A673 (cell line): ENCODE data around the gene HBE1. TPM values are rescaled to one million over a fixed set of nuclear protein-coding genes. Genes with fewer than 3 reads are reported as not detected.

Experiments used
- BruUV-seq: library from RNA; stranded (reverse); fragments of 400-500 nt; replicated peaks from 2 replicates; lab custom pipeline; 2021; lab: Mats Ljungman, UMichigan
- CTCF ChIA-PET: fragments of 300-600 bp; sonication (Branson Sonifier 250); formaldehyde crosslinking; loops from one replicate; lab custom pipeline; 2022; ENCODE audit warnings: antibody characterized with exemption; lab: Charles Lee
- POLR2A ChIA-PET: fragments of 300-600 bp; sonication (Branson Sonifier 250); formaldehyde crosslinking; loops from one replicate; lab custom pipeline; 2022; ENCODE audit warnings: antibody characterized with exemption; ENCODE audit not compliant: low non-redundant PET; lab: Charles Lee
- DNase-seq: peaks from one replicate; pipeline ENCODE4 v3.0.0-alpha.2; 2015; ENCODE audit warnings: low spot score
- H3K27ac ChIP-seq: fragments of 200-600 bp; sonication (generic); 2 replicates; pipeline ENCODE4 v1.5.1; 2016; ENCODE audit warnings: mixed run types, low read depth, mild to moderate bottlenecking, mixed read lengths, antibody characterized with exemption, low read length; ENCODE audit not compliant: poor library complexity, severe bottlenecking
- H3K27me3 ChIP-seq: fragments of 200-600 bp; sonication (generic); replicated peaks from 2 replicates; pipeline ENCODE4 v1.6.1; 2017; ENCODE audit warnings: mixed run types, low read depth, mild to moderate bottlenecking, mixed read lengths, antibody characterized with exemption, low read length; ENCODE audit not compliant: insufficient read depth, poor library complexity
- H3K36me3 ChIP-seq: fragments of 200-600 bp; sonication (generic); 2 replicates; pipeline ENCODE4 v1.6.1; 2016; ENCODE audit warnings: mixed run types, mild to moderate bottlenecking, mixed read lengths, antibody characterized with exemption, low read length; ENCODE audit not compliant: insufficient read depth, poor library complexity, severe bottlenecking
- H3K4me1 ChIP-seq: fragments of 200-600 bp; sonication (generic); 2 replicates; pipeline ENCODE4 v1.6.1; 2017; ENCODE audit warnings: mixed run types, mild to moderate bottlenecking, mixed read lengths, antibody characterized with exemption, low read length; ENCODE audit not compliant: insufficient read depth, poor library complexity, severe bottlenecking
- H3K4me3 ChIP-seq: fragments of 200-600 bp; sonication (generic); 2 replicates; pipeline ENCODE4 v1.5.1; 2016; ENCODE audit warnings: low read depth, mixed run types, mild to moderate bottlenecking, mixed read lengths, low read length; ENCODE audit not compliant: poor library complexity, severe bottlenecking
- H3K9me3 ChIP-seq: fragments of 200-600 bp; sonication (generic); 2 replicates; pipeline ENCODE4 v1.6.1; 2016; ENCODE audit warnings: mixed run types, low read depth, mild to moderate bottlenecking, mixed read lengths, antibody characterized with exemption, low read length; ENCODE audit not compliant: poor library complexity, severe bottlenecking
- EZH2 ChIP-seq: fragments of 200-600 bp; sonication (generic); IDR thresholded peaks from 2 replicates; pipeline ENCODE4 v1.6.1; 2017; ENCODE audit warnings: borderline replicate concordance, low read depth, mild to moderate bottlenecking, mixed read lengths, antibody characterized with exemption, low read length; ENCODE audit not compliant: poor library complexity, severe bottlenecking
- intact Hi-C: fragments of 100-400 bp; cut with micrococcal nuclease; formaldehyde crosslinking; loops from one replicate; pipeline ENCODE4 v1.10.0; 2022; ENCODE audit not compliant: unreplicated experiment
- total RNA-seq: library from RNA; stranded (reverse); gene quantifications from 2 replicates; pipeline ENCODE4 v1.2.3, GENCODE V29; 2021
- TF ChIP-seq, protein P1 (sequence below): fragments of 300-800, 200-600 bp; sonication (generic); conservative IDR thresholded peaks from 2 replicates; pipeline ENCODE4 v1.5.1; 2017; ENCODE audit warnings: low read depth, mild to moderate bottlenecking, antibody characterized with exemption, low read length, moderate library complexity, mixed read lengths

HBE1 gene
- total RNA-seq, 1 experiment from 2014 or later, result not detected

DNA sequence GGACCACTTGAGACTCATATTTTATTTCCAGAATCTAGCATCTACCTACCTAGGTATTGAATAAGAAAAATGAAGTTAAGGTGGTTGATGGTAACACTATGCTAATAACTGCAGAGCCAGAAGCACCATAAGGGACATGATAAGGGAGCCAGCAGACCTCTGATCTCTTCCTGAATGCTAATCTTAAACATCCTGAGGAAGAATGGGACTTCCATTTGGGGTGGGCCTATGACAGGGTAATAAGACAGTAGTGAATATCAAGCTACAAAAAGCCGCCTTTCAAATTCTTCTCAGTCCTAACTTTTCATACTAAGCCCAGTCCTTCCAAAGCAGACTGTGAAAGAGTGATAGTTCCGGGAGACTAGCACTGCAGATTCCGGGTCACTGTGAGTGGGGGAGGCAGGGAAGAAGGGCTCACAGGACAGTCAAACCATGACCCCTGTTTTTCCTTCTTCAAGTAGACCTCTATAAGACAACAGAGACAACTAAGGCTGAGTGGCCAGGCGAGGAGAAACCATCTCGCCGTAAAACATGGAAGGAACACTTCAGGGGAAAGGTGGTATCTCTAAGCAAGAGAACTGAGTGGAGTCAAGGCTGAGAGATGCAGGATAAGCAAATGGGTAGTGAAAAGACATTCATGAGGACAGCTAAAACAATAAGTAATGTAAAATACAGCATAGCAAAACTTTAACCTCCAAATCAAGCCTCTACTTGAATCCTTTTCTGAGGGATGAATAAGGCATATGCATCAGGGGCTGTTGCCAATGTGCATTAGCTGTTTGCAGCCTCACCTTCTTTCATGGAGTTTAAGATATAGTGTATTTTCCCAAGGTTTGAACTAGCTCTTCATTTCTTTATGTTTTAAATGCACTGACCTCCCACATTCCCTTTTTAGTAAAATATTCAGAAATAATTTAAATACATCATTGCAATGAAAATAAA lies 44.9 kb downstream of the HBE1 start:
- H3K27ac ChIP-seq, result no peak overlapping the region
- ChIA-PET CTCF (no interaction called here), POLR2A (no interaction called here)
- intact Hi-C loops, result no loop called here
- TF ChIP-seq EZH2, result no peak
- no peak overlapping the region for H3K4me3 ChIP-seq
- no peaks in the 10 kb centered on the region for H3K4me1 ChIP-seq
- H3K27me3 ChIP-seq, result no peaks in the 10 kb centered on the region
- no TSS peak for BruUV-seq
- DNase-seq, result no peak
- no peaks in the 10 kb centered on the region for H3K9me3 ChIP-seq
- no peaks in the 10 kb centered on the region for H3K36me3 ChIP-seq

GRCh38 chr11:5223686-5224085 lies 46.1 kb downstream of the HBE1 start:
- Histone ChIP-seq H3K4me3 (no peak overlapping the region), H3K27ac (no peak overlapping the region), H3K9me3 (no peaks in the 10 kb centered on the region), H3K27me3 (no peaks in the 10 kb centered on the region), H3K36me3 (no peaks in the 10 kb centered on the region), H3K4me1 (no peaks in the 10 kb centered on the region)
- intact Hi-C loops, result no loop called here
- DNase-seq, result no peak
- TF ChIP-seq EZH2, result no peak
- TF ChIP-seq, protein P1, sequence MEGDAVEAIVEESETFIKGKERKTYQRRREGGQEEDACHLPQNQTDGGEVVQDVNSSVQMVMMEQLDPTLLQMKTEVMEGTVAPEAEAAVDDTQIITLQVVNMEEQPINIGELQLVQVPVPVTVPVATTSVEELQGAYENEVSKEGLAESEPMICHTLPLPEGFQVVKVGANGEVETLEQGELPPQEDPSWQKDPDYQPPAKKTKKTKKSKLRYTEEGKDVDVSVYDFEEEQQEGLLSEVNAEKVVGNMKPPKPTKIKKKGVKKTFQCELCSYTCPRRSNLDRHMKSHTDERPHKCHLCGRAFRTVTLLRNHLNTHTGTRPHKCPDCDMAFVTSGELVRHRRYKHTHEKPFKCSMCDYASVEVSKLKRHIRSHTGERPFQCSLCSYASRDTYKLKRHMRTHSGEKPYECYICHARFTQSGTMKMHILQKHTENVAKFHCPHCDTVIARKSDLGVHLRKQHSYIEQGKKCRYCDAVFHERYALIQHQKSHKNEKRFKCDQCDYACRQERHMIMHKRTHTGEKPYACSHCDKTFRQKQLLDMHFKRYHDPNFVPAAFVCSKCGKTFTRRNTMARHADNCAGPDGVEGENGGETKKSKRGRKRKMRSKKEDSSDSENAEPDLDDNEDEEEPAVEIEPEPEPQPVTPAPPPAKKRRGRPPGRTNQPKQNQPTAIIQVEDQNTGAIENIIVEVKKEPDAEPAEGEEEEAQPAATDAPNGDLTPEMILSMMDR, result no peak
- POLR2A ChIA-PET, result no interaction called here
- CTCF ChIA-PET, result no interaction called here
- BruUV-seq, result no TSS peak

DNA sequence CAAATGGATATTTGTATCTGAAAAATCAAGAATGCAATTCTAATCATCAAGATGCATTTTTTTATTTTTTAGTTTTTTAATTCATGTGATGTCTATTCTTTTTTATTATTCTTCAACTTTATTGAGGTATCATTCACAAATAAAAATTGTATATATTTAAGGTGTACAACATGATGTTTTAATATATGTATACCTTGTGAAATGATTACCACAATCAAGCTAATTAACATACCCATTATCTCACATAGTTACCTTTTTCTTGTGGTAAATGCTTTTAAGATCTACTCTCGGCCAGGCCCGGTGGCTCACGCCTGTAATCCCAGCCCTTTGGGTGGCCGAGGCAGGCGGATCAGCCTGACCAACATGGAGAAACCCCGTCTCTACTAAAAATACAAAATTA lies 46.6 kb downstream of the HBE1 start:
- CTCF ChIA-PET, result no interaction called here
- Histone ChIP-seq H3K36me3 (no peaks in the 10 kb centered on the region), H3K4me3 (no peak overlapping the region), H3K4me1 (no peaks in the 10 kb centered on the region), H3K9me3 (no peaks in the 10 kb centered on the region), H3K27ac (no peak overlapping the region), H3K27me3 (no peaks in the 10 kb centered on the region)
- intact Hi-C loops, result no loop called here
- BruUV-seq, result no TSS peak
- DNase-seq, result no peak
- TF ChIP-seq, protein P1, result no peak
- no peak for TF ChIP-seq EZH2
- POLR2A ChIA-PET, result no interaction called here

Other genes starting within 250 kb of the HBE1 start
- gene OR52J3, start 223.4 kb downstream of the HBE1 start, total RNA-seq, result not detected in 2 replicates
- gene OR52E2, start 210.3 kb downstream of the HBE1 start, total RNA-seq, result not detected in 2 replicates
- not detected in 2 replicates for gene OR52E1, start 200.4 kb downstream of the HBE1 start, total RNA-seq
- gene OR52A5, start 131.6 kb downstream of the HBE1 start, total RNA-seq, result not detected in 2 replicates
- not detected in 2 replicates for gene OR52A1, start 115.2 kb downstream of the HBE1 start, total RNA-seq
- gene OR51V1, start 69.3 kb downstream of the HBE1 start, total RNA-seq, result not detected in 2 replicates
- not detected in 2 replicates for gene HBB, start 42.9 kb downstream of the HBE1 start, total RNA-seq
- gene HBD, start 35.5 kb downstream of the HBE1 start, total RNA-seq, result not detected in 2 replicates
- not detected in 2 replicates for gene HBG1, start 20.1 kb downstream of the HBE1 start, total RNA-seq
- gene HBG2, start 15.2 kb downstream of the HBE1 start, total RNA-seq, result not detected in 2 replicates
- gene OR51B4, start 32.0 kb upstream of the HBE1 start, total RNA-seq, result not detected in 2 replicates
- not detected in 2 replicates for gene OR51B2, start 54.4 kb upstream of the HBE1 start, total RNA-seq
- gene OR51B5, start 73.6 kb upstream of the HBE1 start, total RNA-seq, result not detected in 2 replicates
- not detected in 2 replicates for gene OR51B6, start 81.6 kb upstream of the HBE1 start, total RNA-seq
- not detected in 2 replicates for gene OR51M1, start 113.9 kb upstream of the HBE1 start, total RNA-seq
- not detected in 2 replicates for gene OR51Q1, start 152.2 kb upstream of the HBE1 start, total RNA-seq
- gene OR51I1, start 171.6 kb upstream of the HBE1 start, total RNA-seq, result not detected in 2 replicates
- gene OR51I2, start 179.4 kb upstream of the HBE1 start, total RNA-seq, result not detected in 2 replicates
- gene OR52D1, start 218.7 kb upstream of the HBE1 start, total RNA-seq, result not detected in 2 replicates
- gene UBQLN3, start 240.0 kb upstream of the HBE1 start, total RNA-seq, result not detected in 2 replicates
- gene UBQLNL, start 246.8 kb upstream of the HBE1 start, total RNA-seq, result not detected in 2 replicates